Measurements from ENCODE around the gene TTC23L.

Gene TTC23L

DNA sequence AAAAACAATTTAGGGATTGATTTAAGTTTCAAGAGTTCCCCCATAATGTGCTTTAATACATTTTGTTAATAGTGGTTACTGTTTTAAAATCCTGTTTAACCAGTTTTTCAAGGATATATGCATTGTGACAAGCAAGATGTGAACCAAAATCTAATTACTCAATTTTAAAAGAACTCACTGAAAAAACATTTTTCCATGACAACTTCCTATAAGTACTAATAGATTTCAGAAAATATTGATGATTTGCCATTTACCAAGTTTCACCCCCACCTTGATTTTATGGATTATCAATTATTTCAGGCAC lies 85.5 kb downstream of the TTC23L start:
- DNase-seq = no peak

GRCh38 chr5:34926318-34926888 lies 87.4 kb downstream of the TTC23L start:
- DNase-seq = no peak

DNA sequence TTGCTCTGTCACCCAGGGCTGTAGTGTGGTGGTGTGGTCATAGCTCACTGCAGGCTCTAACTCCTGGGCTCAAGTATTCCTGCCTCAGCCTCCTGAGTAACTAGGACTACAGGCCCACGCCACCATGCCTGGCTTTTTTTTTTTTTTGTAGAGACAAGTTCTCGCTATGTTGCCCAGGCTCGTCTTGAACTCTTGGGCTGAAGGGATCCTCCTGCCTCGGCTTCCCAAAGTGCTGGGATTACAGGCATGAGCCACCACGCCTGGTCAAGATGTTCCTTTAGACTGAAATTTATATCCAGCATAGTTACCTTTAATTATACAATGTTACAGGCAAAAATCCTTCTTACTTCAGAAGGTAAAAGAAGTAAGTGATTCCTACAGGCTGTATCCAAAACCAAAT lies 88.8 kb downstream of the TTC23L start:
- no peak for DNase-seq

DNA sequence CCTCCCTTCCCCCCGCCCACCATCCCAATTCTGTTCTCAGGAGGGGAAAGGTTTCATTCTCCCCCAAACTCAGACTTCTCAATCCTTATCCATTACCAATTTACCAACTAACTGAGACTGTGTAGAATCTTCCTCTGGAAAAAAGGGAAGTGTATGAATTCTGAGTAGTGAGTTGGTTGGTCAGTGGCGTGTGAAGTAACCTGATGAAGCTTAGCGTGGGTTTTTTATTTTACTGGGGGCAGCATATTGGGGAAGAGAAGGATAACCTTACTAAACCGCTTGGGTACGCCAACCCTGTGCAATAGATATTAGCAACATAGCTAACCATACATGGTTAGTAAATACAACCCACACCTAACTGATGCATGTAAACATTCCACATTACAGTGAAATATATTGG lies 89.3 kb downstream of the TTC23L start:
- no peak for DNase-seq

- DNase-seq = peak; percentile 98
Observed at GRCh38 chr5:34929134-34929719, 90.3 kb downstream of the TTC23L start, which contains the start of gene DNAJC21. DNAJC21 (plus strand) TSS chr5:34929559; CDS start chr5:34929820, 261 bp downstream.

- DNase-seq = peak; percentile 85 to 87
Observed at GRCh38 chr5:34929720-34930461, 90.9 kb downstream of the TTC23L start.

GRCh38 chr5:34930462-34930844 lies 91.5 kb downstream of the TTC23L start:
- no peak for DNase-seq

DNA sequence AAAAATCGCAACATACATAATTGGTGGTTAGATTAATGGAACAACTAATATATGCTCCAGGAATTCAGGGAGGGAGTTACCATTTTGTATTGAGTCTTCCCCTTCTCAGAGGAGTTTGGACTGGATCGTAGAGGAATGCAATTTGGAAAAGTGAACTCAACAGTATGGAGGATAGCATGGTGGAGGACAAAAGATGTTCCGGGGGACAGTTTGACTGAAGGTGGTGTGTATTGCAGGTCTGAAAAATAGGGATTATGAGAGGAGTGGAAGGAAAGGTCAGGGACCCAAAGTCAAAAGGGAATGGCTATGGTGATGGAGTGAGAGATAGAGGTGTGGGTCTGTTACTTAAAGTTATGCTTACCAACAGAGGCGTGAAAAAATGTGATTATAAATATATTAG lies 91.9 kb downstream of the TTC23L start:
- no peak for DNase-seq

DNA sequence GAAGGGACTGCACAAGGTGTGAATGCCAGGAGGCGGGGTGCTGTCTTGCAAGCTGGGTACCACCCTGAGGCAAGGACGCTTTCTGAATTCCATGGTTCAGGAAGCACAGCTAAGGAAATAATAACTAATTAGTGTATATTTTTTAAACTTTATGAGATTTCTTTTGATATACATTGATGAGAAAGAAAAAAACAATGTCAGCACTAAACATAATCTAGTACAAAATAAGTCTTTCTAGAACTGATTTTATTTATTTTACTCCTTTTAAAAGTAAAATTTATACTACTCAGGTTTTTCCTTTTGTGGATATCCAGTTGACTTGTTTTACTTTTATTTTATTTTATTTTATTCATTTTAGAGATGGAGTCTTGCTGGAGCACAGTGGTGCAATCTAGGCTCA lies 94.0 kb downstream of the TTC23L start:
- DNase-seq = no peak

- DNase-seq = no peak
Observed at GRCh38 chr5:34941936-34942335, 103.0 kb downstream of the TTC23L start.

GRCh38 chr5:34944044-34944443 lies 105.1 kb downstream of the TTC23L start:
- no peak for DNase-seq

DNA sequence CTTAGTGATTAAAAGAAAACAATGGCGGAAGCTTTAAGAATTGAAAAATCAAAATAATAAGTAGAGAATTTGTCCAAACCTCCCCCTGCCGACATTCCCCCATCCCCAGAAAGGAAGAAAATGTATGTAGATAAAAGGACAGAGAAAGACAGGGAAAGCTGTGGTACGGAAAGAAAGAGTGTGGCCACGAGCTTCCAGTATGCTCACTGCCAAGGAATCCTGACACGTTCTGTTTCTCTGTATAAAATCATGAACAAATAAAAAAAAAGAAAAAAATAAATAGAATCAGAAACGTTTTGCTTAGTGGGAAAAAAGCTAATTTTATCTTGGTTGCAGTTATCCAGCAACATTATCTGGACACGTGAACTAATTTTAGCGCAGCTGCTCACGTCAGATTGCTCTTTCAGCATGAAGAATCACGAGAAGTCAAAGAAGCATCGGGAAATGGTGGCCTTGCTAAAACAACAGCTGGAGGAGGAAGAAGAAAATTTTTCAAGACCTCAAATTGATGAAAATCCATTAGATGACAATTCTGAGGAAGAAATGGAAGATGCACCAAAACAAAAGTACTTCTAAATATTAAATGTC lies 105.6 kb downstream of the TTC23L start:
- no peak for DNase-seq

Data from CD4-positive, alpha-beta T cell treated with Interferon alpha-2 for 1 hour (primary cell).